WI38 (cell line): ENCODE results near the gene CIROP.

Experiments used
- H3K4me3 ChIP-seq: 2 replicates; pipeline ENCODE4 v1.5.1; 2011; ENCODE audit warnings: low read depth, mild to moderate bottlenecking, control low read depth, low read length
- TF ChIP-seq, protein P1 (sequence below): IDR thresholded peaks from 2 replicates; pipeline ENCODE4 v1.5.1; 2012; ENCODE audit warnings: low read depth, mild to moderate bottlenecking, control low read depth, low read length

Gene CIROP

DNA sequence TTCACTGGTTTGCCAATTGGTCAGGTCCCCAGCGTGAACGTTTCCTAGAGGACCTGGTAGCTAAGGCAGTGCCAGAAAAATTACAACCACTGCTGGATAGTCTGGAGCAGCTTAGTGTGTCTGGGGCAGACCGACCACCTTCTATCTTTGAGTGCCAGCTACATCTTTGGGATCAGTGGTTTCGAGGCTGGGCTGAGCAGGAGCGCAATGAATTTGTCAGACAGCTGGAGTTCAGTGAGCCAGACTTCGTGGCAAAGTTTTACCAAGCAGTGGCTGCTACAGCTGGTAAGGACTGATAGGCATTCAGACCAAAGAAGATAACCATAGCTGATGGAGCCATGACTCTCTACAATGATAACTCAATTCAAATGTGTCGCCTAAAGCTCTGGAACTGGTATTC lies 7.0 kb downstream of the CIROP start:
- H3K4me3 ChIP-seq, result no peak overlapping the region
- TF ChIP-seq, protein P1, sequence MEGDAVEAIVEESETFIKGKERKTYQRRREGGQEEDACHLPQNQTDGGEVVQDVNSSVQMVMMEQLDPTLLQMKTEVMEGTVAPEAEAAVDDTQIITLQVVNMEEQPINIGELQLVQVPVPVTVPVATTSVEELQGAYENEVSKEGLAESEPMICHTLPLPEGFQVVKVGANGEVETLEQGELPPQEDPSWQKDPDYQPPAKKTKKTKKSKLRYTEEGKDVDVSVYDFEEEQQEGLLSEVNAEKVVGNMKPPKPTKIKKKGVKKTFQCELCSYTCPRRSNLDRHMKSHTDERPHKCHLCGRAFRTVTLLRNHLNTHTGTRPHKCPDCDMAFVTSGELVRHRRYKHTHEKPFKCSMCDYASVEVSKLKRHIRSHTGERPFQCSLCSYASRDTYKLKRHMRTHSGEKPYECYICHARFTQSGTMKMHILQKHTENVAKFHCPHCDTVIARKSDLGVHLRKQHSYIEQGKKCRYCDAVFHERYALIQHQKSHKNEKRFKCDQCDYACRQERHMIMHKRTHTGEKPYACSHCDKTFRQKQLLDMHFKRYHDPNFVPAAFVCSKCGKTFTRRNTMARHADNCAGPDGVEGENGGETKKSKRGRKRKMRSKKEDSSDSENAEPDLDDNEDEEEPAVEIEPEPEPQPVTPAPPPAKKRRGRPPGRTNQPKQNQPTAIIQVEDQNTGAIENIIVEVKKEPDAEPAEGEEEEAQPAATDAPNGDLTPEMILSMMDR, result no peak

DNA sequence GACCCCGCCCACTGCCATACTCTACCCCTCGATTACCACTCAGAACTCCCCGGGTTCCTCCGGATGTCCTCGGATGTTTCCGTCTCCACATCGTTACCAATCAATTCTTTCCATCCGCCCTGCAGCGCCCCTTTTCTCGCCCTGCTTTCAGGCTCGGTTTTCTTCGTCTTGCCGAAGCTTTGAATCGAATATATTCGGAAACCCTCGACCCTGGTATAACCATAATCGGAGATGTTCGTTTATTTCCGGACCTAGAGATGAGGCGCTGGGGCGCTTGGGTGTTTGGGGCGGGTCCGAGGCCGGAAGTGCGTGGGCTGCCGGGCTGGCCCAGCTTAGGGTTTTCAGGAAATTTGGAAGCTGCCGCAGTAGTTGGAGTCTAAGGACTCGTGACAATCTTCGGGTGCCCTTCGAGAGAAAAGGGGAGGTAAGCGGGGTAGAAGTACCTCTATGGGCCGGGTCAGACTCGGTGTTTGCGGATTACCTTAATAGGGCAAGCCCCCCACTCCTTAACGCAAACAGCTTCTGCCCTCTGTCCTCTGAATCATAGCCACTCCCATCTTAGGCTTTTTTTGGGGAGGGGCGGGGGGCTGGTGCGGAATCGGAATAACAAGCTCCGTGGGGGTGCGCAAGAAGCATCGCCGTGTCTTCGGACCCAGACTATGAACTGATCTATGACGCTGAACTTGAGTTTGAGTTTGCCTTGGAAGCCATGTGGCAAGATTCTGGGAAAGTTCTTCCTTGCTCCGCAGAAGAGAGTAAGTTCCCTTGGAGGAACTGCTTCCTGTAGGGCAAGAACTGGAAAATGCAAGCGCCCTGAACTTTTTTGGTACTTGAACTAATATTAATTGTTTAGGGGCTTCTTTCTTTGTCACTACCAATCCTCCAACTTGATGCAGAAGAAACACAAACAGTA lies 9.3 kb downstream of the CIROP start, which contains the start of gene C14orf119:
TSS of gene C14orf119 (plus strand) at position 310 of the 913 bp plus-strand sequence. CDS start 2,154 bp downstream, outside the sequence.
- TF ChIP-seq, protein P1, result no peak
- H3K4me3 ChIP-seq, result peak within 1 kb of the TSS; percentile 92

- TF ChIP-seq, protein P1, result no peak
- peak within 1 kb of the TSS; percentile 92 for H3K4me3 ChIP-seq
Observed at GRCh38 chr14:23094666-23095195, 10.1 kb downstream of the CIROP start, which contains the start of gene ACIN1. TSS of gene ACIN1 (minus strand) at chr14:23095136. CDS start at chr14:23095112, 24 bp downstream.

DNA sequence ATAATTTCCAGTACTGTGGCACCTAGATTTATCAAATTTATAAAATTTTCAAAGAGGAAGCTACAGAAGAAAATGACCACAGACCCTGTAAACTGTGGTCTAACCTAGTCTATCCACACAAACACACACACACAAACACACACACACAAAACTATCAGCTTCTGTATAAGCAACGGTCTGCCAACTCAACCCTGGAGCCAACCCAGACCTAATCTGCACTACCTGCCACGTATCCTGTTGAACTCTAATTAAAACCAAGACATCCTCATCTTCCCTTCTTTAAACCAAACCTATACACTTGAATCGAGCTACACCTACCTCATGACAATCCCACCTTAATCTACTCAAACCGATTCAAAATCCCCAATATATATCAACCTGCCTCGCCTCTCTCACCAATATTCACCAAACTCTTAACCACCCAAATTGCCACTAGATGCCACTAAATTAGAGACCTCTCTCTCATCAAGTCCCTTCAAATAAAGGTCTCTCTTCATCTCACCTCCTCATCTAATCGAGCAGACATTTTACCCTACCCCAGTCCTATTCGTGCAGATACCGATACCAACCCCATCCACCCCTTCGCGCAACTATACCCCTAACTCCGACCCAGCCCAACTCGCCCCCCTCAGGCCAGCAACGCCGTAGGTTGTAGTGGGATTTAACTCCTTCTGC lies 10.7 kb downstream of the CIROP start:
- H3K4me3 ChIP-seq, result peak overlapping the region; percentile 92
- TF ChIP-seq, protein P1, result no peak

- TF ChIP-seq, protein P1, result no peak
- H3K4me3 ChIP-seq, result peak overlapping the region; percentile 92
Observed at GRCh38 chr14:23093526-23093925, 11.3 kb downstream of the CIROP start.

- TF ChIP-seq, protein P1, result no peak
- H3K4me3 ChIP-seq, result peak overlapping the region; percentile 92
Observed at GRCh38 chr14:23093104-23093503, 11.7 kb downstream of the CIROP start.
